KMS-11 (cell line): Measurements from ENCODE around the gene ASCL2.

Source experiments
- H2AFZ ChIP-seq: fragments of 200-600 bp; sonication (generic); 2 replicates; pipeline ENCODE4 v1.6.1; 2016; ENCODE audit warnings: antibody characterized with exemption, mixed run types, low read depth
- H3K27ac ChIP-seq: fragments of 200-600 bp; sonication (generic); 2 replicates; pipeline ENCODE4 v1.6.1; 2016; ENCODE audit warnings: mild to moderate bottlenecking, mixed run types
- H3K27me3 ChIP-seq: fragments of 200-600 bp; sonication (generic); 2 replicates; pipeline ENCODE4 v1.6.1; 2017; ENCODE audit warnings: mild to moderate bottlenecking, low read depth, mixed run types, moderate library complexity; ENCODE audit not compliant: insufficient read depth
- H3K36me3 ChIP-seq: fragments of 200-600 bp; sonication (generic); 2 replicates; pipeline ENCODE4 v1.6.1; 2017; ENCODE audit warnings: mild to moderate bottlenecking, mixed run types; ENCODE audit not compliant: insufficient read depth
- H3K4me1 ChIP-seq: fragments of 200-600 bp; sonication (generic); 2 replicates; pipeline ENCODE4 v1.6.1; 2016; ENCODE audit warnings: mild to moderate bottlenecking, low read depth, mixed run types; ENCODE audit not compliant: poor library complexity, severe bottlenecking
- H3K4me2 ChIP-seq: fragments of 200-600 bp; sonication (generic); 2 replicates; pipeline ENCODE4 v1.7.0; 2016; ENCODE audit warnings: mild to moderate bottlenecking, mixed run types
- H3K4me3 ChIP-seq: fragments of 200-600 bp; sonication (generic); IDR thresholded peaks from 2 replicates; pipeline ENCODE4 v1.6.1; 2017; ENCODE audit warnings: low read depth, low read length, mixed read lengths; ENCODE audit not compliant: insufficient read depth
- H3K79me2 ChIP-seq: fragments of 200-600 bp; sonication (generic); 2 replicates; pipeline ENCODE4 v1.6.1; 2016; ENCODE audit warnings: low read depth, mixed run types; ENCODE audit not compliant: insufficient read depth
- H3K9ac ChIP-seq: fragments of 200-600 bp; sonication (generic); 2 replicates; pipeline ENCODE4 v1.6.1; 2016; ENCODE audit warnings: mild to moderate bottlenecking, mixed run types
- H4K20me1 ChIP-seq: fragments of 200-600 bp; sonication (generic); 2 replicates; pipeline ENCODE4 v1.6.1; 2016; ENCODE audit warnings: mild to moderate bottlenecking, mixed run types; ENCODE audit not compliant: insufficient read depth
- CTCF ChIP-seq: fragments of 200-600 bp; sonication (generic); conservative IDR thresholded peaks from 2 replicates; pipeline ENCODE4 v1.6.1; 2017; ENCODE audit warnings: low read depth, mild to moderate bottlenecking, antibody characterized with exemption, low read length, moderate library complexity, mixed read lengths

Gene ASCL2

GRCh38 chr11:2317354-2318050 lies 47.1 kb upstream of the ASCL2 start:
- Histone ChIP-seq H3K4me3 (no peak overlapping the region), H3K9ac (no peak overlapping the region), H3K4me2 (no peak overlapping the region), H3K27me3 (peaks cover 54% of the 10 kb centered on the region), H3K36me3 (no peaks in the 10 kb centered on the region), H4K20me1 (no peaks in the 10 kb centered on the region), H3K79me2 (no peaks in the 10 kb centered on the region), H2AFZ (no peak overlapping the region), H3K4me1 (no peaks in the 10 kb centered on the region), H3K27ac (no peak overlapping the region)
- no peak for TF ChIP-seq CTCF

GRCh38 chr11:2316963-2317244 lies 46.5 kb upstream of the ASCL2 start:
- no peak overlapping the region for H2AFZ ChIP-seq
- H3K27me3 ChIP-seq = peaks cover 55% of the 10 kb centered on the region
- no peaks in the 10 kb centered on the region for H3K79me2 ChIP-seq
- H3K36me3 ChIP-seq = no peaks in the 10 kb centered on the region
- H3K27ac ChIP-seq = no peak overlapping the region
- no peak overlapping the region for H3K9ac ChIP-seq
- H3K4me1 ChIP-seq = no peaks in the 10 kb centered on the region
- no peak overlapping the region for H3K4me2 ChIP-seq
- H3K4me3 ChIP-seq = no peak overlapping the region
- TF ChIP-seq CTCF = no peak
- H4K20me1 ChIP-seq = no peaks in the 10 kb centered on the region

- no peak overlapping the region for H3K27ac ChIP-seq
- H3K79me2 ChIP-seq = no peaks in the 10 kb centered on the region
- no peak for TF ChIP-seq CTCF
- no peak overlapping the region for H3K9ac ChIP-seq
- H3K27me3 ChIP-seq = peaks cover 52% of the 10 kb centered on the region
- no peak overlapping the region for H3K4me2 ChIP-seq
- no peaks in the 10 kb centered on the region for H3K36me3 ChIP-seq
- no peak overlapping the region for H3K4me3 ChIP-seq
- no peaks in the 10 kb centered on the region for H3K4me1 ChIP-seq
- no peak overlapping the region for H2AFZ ChIP-seq
- no peaks in the 10 kb centered on the region for H4K20me1 ChIP-seq
Measured at GRCh38 chr11:2316169-2316962, 46.0 kb upstream of the ASCL2 start.

GRCh38 chr11:2315395-2316168 lies 45.2 kb upstream of the ASCL2 start:
- H3K4me1 ChIP-seq = no peaks in the 10 kb centered on the region
- H3K27me3 ChIP-seq = peaks cover 52% of the 10 kb centered on the region
- no peaks in the 10 kb centered on the region for H3K36me3 ChIP-seq
- H3K27ac ChIP-seq = no peak overlapping the region
- no peak overlapping the region for H2AFZ ChIP-seq
- H3K79me2 ChIP-seq = no peaks in the 10 kb centered on the region
- no peak overlapping the region for H3K4me3 ChIP-seq
- no peaks in the 10 kb centered on the region for H4K20me1 ChIP-seq
- H3K4me2 ChIP-seq = no peak overlapping the region
- H3K9ac ChIP-seq = no peak overlapping the region
- no peak for TF ChIP-seq CTCF
